Caco-2 (cell line): Measurements from ENCODE around the gene SLC12A1. TPM values are rescaled to one million over a fixed set of nuclear protein-coding genes. Genes with fewer than 3 reads are reported as not detected.

Source experiments
- BruUV-seq: library from RNA; stranded (reverse); fragments of 400-500 nt; replicated peaks from 2 replicates; lab custom pipeline; 2021; lab: Mats Ljungman, UMichigan
- CTCF ChIA-PET: fragments of 300-600 bp; sonication (Branson Sonifier 250); formaldehyde crosslinking; loops from one replicate; lab custom pipeline; 2022; ENCODE audit warnings: antibody characterized with exemption; lab: Charles Lee
- POLR2A ChIA-PET: fragments of 300-600 bp; sonication (Branson Sonifier 250); formaldehyde crosslinking; loops from one replicate; lab custom pipeline; 2022; ENCODE audit warnings: antibody characterized with exemption; lab: Charles Lee
- DNase-seq, 2 experiments: peaks; one replicate each; pipeline versions ENCODE4 v3.0.0 to v3.0.0-alpha.2; 2020 to 2022
- H3K27me3 ChIP-seq: replicated peaks from 2 replicates; pipeline ENCODE4 v1.6.0; 2011; ENCODE audit warnings: low read length; ENCODE audit not compliant: control insufficient read depth, insufficient read depth
- H3K36me3 ChIP-seq: 2 replicates; pipeline ENCODE4 v1.5.1; 2011; ENCODE audit warnings: low read length; ENCODE audit not compliant: control insufficient read depth, insufficient read depth
- H3K4me1 ChIP-seq: fragments of 250-450 bp; sonication (Bioruptor Pico); 2 replicates; pipeline ENCODE4 v1.5.1; 2020; ENCODE audit warnings: mild to moderate bottlenecking
- H3K4me3 ChIP-seq: 2 replicates; pipeline ENCODE4 v1.5.1; 2011; ENCODE audit warnings: low read depth, mild to moderate bottlenecking, control low read depth, low read length
- H3K9me3 ChIP-seq: fragments of 250-450 bp; sonication (Bioruptor Pico); 2 replicates; pipeline ENCODE4 v1.5.1; 2020; ENCODE audit warnings: mild to moderate bottlenecking, moderate library complexity
- H3K27ac Mint-ChIP-seq: one replicate; pipeline ENCODE4 v1.8.0; 2022; ENCODE audit warnings: mixed read lengths; ENCODE audit not compliant: unreplicated experiment
- H3K27me3 Mint-ChIP-seq: one replicate; pipeline ENCODE4 v1.8.0; 2022; ENCODE audit warnings: mixed read lengths; ENCODE audit not compliant: insufficient read depth, unreplicated experiment
- H3K36me3 Mint-ChIP-seq: one replicate; pipeline ENCODE4 v1.8.0; 2022; ENCODE audit warnings: mild to moderate bottlenecking, mixed read lengths; ENCODE audit not compliant: insufficient read depth, unreplicated experiment
- H3K4me1 Mint-ChIP-seq: one replicate; pipeline ENCODE4 v1.8.0; 2022; ENCODE audit warnings: low read depth, mixed read lengths; ENCODE audit not compliant: unreplicated experiment
- H3K4me3 Mint-ChIP-seq: one replicate; pipeline ENCODE4 v1.8.0; 2022; ENCODE audit warnings: mild to moderate bottlenecking, moderate library complexity, mixed read lengths; ENCODE audit not compliant: unreplicated experiment
- H3K9me3 Mint-ChIP-seq: one replicate; pipeline ENCODE4 v1.8.0; 2022; ENCODE audit warnings: mixed read lengths; ENCODE audit not compliant: unreplicated experiment
- intact Hi-C: fragments of 100-400 bp; cut with micrococcal nuclease; formaldehyde crosslinking; loops from one replicate; pipeline ENCODE4 v1.10.0; 2022; ENCODE audit not compliant: unreplicated experiment
- total RNA-seq: library from RNA; stranded (reverse); gene quantifications from 2 replicates; pipeline ENCODE4 v1.2.3, GENCODE V29; 2022
- TF ChIP-seq, protein P1 (sequence below), 2 experiments: fragments of 200-600 bp in 1 of 2; IDR thresholded peaks; 1 replicate in 1 of 2; 2 replicates in 1 of 2; pipeline versions ENCODE4 v1.5.1 to v1.8.0; 2011 to 2022; ENCODE audit warnings: antibody characterized with exemption in 1 of 2, control low read depth in 1 of 2, inconsistent platforms in 1 of 2, low read depth in 1 of 2, low read length in 1 of 2, mild to moderate bottlenecking in 1 of 2, moderate library complexity in 1 of 2; ENCODE audit not compliant: insufficient read depth in 1 of 2, severe bottlenecking in 1 of 2, unreplicated experiment in 1 of 2

The SLC12A1 gene
- total RNA-seq, 1 experiment from 2014 or later: not detected

DNA sequence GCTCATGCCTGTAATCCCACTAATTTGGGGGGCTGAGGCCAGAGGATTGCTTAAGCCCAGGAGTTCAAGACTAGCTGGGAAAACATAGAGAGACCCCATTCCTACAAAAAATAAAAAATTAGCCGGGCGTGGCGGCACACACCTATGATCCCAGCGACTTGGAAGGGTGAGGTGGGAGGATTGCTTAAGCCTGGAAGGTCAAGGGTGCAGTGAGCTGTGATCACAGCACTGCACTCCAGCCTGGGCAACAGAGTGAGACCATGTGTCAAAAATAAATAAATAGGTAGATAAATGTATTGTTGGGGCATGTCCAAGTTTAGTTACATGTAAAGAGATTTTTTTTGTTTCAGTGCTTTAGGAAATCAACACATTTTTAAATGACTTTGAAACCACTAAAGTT is 36.4 kb downstream of the SLC12A1 start:
- H3K27me3 ChIP-seq: no peaks in the 10 kb centered on the region
- H3K4me1 Mint-ChIP-seq: no peaks in the 10 kb centered on the region
- ChIA-PET CTCF (no interaction called here), POLR2A (no interaction called here)
- H3K36me3 Mint-ChIP-seq: no peaks in the 10 kb centered on the region
- peaks cover 17% of the 10 kb centered on the region for H3K27me3 Mint-ChIP-seq
- BruUV-seq: no TSS peak
- H3K4me1 ChIP-seq: no peaks in the 10 kb centered on the region
- no peaks in the 10 kb centered on the region for H3K9me3 Mint-ChIP-seq
- intact Hi-C loops: no loop called here
- H3K4me3 ChIP-seq: no peak overlapping the region
- no peak overlapping the region for H3K27ac Mint-ChIP-seq
- TF ChIP-seq, protein P1, sequence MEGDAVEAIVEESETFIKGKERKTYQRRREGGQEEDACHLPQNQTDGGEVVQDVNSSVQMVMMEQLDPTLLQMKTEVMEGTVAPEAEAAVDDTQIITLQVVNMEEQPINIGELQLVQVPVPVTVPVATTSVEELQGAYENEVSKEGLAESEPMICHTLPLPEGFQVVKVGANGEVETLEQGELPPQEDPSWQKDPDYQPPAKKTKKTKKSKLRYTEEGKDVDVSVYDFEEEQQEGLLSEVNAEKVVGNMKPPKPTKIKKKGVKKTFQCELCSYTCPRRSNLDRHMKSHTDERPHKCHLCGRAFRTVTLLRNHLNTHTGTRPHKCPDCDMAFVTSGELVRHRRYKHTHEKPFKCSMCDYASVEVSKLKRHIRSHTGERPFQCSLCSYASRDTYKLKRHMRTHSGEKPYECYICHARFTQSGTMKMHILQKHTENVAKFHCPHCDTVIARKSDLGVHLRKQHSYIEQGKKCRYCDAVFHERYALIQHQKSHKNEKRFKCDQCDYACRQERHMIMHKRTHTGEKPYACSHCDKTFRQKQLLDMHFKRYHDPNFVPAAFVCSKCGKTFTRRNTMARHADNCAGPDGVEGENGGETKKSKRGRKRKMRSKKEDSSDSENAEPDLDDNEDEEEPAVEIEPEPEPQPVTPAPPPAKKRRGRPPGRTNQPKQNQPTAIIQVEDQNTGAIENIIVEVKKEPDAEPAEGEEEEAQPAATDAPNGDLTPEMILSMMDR (IDR thresholded peaks at IDR 0.05; ENCODE audit: insufficient read depth in 1 of 2, low read depth in 1 of 2, low read length in 1 of 2, severe bottlenecking in 1 of 2, unreplicated experiment in 1 of 2): no peak
- H3K4me3 Mint-ChIP-seq: no peak overlapping the region
- H3K9me3 ChIP-seq: no peaks in the 10 kb centered on the region
- no peak for DNase-seq
- H3K36me3 ChIP-seq: no peaks in the 10 kb centered on the region

DNA sequence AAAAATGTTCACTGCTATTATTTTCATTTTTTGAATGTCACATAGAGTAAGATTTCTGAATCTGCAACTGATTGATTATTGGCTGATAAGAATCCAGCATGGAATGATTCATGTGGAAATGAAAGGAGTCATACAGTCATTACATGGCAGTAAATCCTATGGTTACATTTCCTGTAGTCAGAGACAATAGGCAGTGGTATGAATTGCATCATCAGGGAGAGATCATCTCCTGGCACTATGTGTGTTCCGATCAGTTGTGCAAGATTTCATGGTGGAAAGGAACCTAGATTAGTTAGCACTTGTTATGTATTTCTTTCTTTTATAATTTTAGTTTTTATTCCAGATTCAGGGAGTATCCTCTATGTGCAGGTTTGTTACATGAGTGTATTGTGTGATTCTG is 38.8 kb downstream of the SLC12A1 start:
- H3K9me3 Mint-ChIP-seq: no peaks in the 10 kb centered on the region
- H3K27me3 Mint-ChIP-seq: peaks cover 16% of the 10 kb centered on the region
- POLR2A ChIA-PET: no interaction called here
- CTCF ChIA-PET: no interaction called here
- no peaks in the 10 kb centered on the region for H3K27me3 ChIP-seq
- no peak for DNase-seq
- intact Hi-C loops: no loop called here
- no peak overlapping the region for H3K27ac Mint-ChIP-seq
- H3K4me3 Mint-ChIP-seq: no peak overlapping the region
- H3K4me1 Mint-ChIP-seq: no peaks in the 10 kb centered on the region
- H3K9me3 ChIP-seq: no peaks in the 10 kb centered on the region
- no peaks in the 10 kb centered on the region for H3K4me1 ChIP-seq
- TF ChIP-seq, protein P1 (IDR thresholded peaks at IDR 0.05; ENCODE audit: insufficient read depth in 1 of 2, low read depth in 1 of 2, low read length in 1 of 2, severe bottlenecking in 1 of 2, unreplicated experiment in 1 of 2): no peak
- H3K36me3 Mint-ChIP-seq: no peaks in the 10 kb centered on the region
- no TSS peak for BruUV-seq
- no peaks in the 10 kb centered on the region for H3K36me3 ChIP-seq
- H3K4me3 ChIP-seq: no peak overlapping the region

DNA sequence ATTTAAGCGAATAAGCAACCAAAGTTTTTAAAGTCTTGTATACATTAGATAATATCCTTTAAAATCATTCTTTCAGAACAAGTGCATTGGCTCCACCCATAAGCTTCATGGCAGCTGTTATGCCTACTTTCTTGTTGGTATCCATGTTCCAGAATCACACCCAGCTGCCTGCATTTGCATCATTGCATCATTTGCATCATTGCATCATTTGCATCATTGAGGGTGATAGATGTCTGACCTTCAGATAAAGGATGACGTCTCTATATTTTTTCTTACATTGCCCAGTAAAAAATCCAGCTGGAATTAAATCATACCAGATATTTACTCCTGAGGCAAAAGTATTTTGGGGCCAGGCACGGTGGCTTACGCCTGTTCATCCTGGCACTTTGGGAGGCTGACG is 42.3 kb downstream of the SLC12A1 start:
- H3K36me3 ChIP-seq: no peaks in the 10 kb centered on the region
- H3K4me3 ChIP-seq: no peak overlapping the region
- intact Hi-C loops: no loop called here
- TF ChIP-seq, protein P1 (IDR thresholded peaks at IDR 0.05; ENCODE audit: insufficient read depth in 1 of 2, low read depth in 1 of 2, low read length in 1 of 2, severe bottlenecking in 1 of 2, unreplicated experiment in 1 of 2): no peak
- no peak overlapping the region for H3K4me3 Mint-ChIP-seq
- H3K9me3 ChIP-seq: no peaks in the 10 kb centered on the region
- ChIA-PET POLR2A (no interaction called here), CTCF (no interaction called here)
- no peaks in the 10 kb centered on the region for H3K36me3 Mint-ChIP-seq
- no TSS peak for BruUV-seq
- no peaks in the 10 kb centered on the region for H3K4me1 ChIP-seq
- no peak for DNase-seq
- no peak overlapping the region for H3K27ac Mint-ChIP-seq
- no peaks in the 10 kb centered on the region for H3K9me3 Mint-ChIP-seq
- peaks cover 24% of the 10 kb centered on the region for H3K27me3 Mint-ChIP-seq
- H3K27me3 ChIP-seq: no peaks in the 10 kb centered on the region
- H3K4me1 Mint-ChIP-seq: no peaks in the 10 kb centered on the region
